HepG2 (cell line): ENCODE measurements around the gene CYB5A. TPM values are rescaled to one million over a fixed set of nuclear protein-coding genes. Genes with fewer than 3 reads are reported as not detected.

ENCODE experiments used
- ATAC-seq: fragments of 200-7000 bp; cut with Tn5 transposase; 3 replicates; pipeline ENCODE4 v1.9.1; 2020; ENCODE audit warnings: mild to moderate bottlenecking, moderate library complexity
- BruUV-seq: library from RNA; stranded (reverse); fragments of 400-500 nt; replicated peaks from 2 replicates; lab custom pipeline; 2021; lab: Mats Ljungman, UMichigan
- CTCF ChIA-PET: fragments of 300-600 bp; formaldehyde crosslinking; extraction: SDS; loops from one replicate; lab custom pipeline; 2021; ENCODE audit warnings: low total read pairs, inconsistent platforms, low intra/inter-chr PET ratio; lab: Yijun Ruan, JAX
- POLR2A ChIA-PET: fragments of 350-600 bp; sonication (Branson Sonifier 250); formaldehyde crosslinking; loops from one replicate; lab custom pipeline; 2020; ENCODE audit warnings: antibody characterized with exemption, inconsistent platforms; lab: Yijun Ruan, JAX
- DNase-seq: peaks from one replicate; pipeline ENCODE4 v3.0.0-alpha.2; 2015; ENCODE audit warnings: low spot score
- FAIRE-seq: peaks from 3 replicates; lab custom pipeline; 2011; peaks lifted over from hg19 to GRCh38; lab: Jason Lieb, UNC
- H2AFZ ChIP-seq: one replicate; pipeline ENCODE4 v1.6.1; 2011; ENCODE audit warnings: low read length, inconsistent platforms
- H3K27ac ChIP-seq: fragments of 300-600 bp; 3 replicates; pipeline ENCODE4 v1.8.0; 2011; ENCODE audit warnings: mixed run types, mild to moderate bottlenecking, mixed read lengths, low read length, inconsistent platforms; ENCODE audit not compliant: insufficient read depth; ENCODE audit errors: extremely low read length
- H3K27me3 ChIP-seq, 2 experiments: fragments of 200-600 bp in 1 of 2; 2 replicates in 1 of 2; 3 replicates in 1 of 2; pipeline versions ENCODE4 v1.6.0 to v1.8.0; 2011; ENCODE audit warnings: low read length in 2 of 2, mild to moderate bottlenecking in 2 of 2, moderate library complexity in 2 of 2, inconsistent platforms in 1 of 2; ENCODE audit not compliant: insufficient read depth in 2 of 2, control insufficient read depth in 1 of 2
- H3K36me3 ChIP-seq, 2 experiments: fragments of 200-600 bp in 1 of 2; replicated peaks in 1 of 2; 2 replicates in 1 of 2; 3 replicates in 1 of 2; pipeline versions ENCODE4 v1.5.1 to v1.8.0; 2011; ENCODE audit warnings: low read length in 2 of 2, inconsistent platforms in 1 of 2; ENCODE audit not compliant: insufficient read depth in 2 of 2, control insufficient read depth in 1 of 2
- H3K4me1 ChIP-seq: 2 replicates; pipeline ENCODE4 v1.5.1; 2012; ENCODE audit warnings: low read length, inconsistent platforms; ENCODE audit not compliant: insufficient read depth
- H3K4me2 ChIP-seq: 2 replicates; pipeline ENCODE4 v1.6.0; 2011; ENCODE audit warnings: low read depth, low read length, inconsistent platforms
- H3K4me3 ChIP-seq, 3 experiments: fragments of 200-600 bp in 1 of 3; sonication (generic), shearing (Covaris generic) in 1 of 3; replicated peaks in 1 of 3; 2 replicates each; pipeline ENCODE4 v1.5.1; 2011 to 2016; ENCODE audit warnings: low read length in 3 of 3, inconsistent platforms in 2 of 3, low read depth in 2 of 3, mild to moderate bottlenecking in 2 of 3, control low read depth in 1 of 3, mixed read lengths in 1 of 3; ENCODE audit not compliant: insufficient read depth in 1 of 3
- H3K79me2 ChIP-seq: one replicate; pipeline ENCODE4 v1.6.1; 2011; ENCODE audit warnings: low read length, inconsistent platforms; ENCODE audit not compliant: insufficient read depth
- H3K9ac ChIP-seq: 2 replicates; pipeline ENCODE4 v1.6.0; 2011; ENCODE audit warnings: mild to moderate bottlenecking, low read depth, low read length, inconsistent platforms; ENCODE audit not compliant: insufficient read depth
- H3K9me3 ChIP-seq: 2 replicates; pipeline ENCODE4 v1.5.1; 2012; ENCODE audit warnings: mild to moderate bottlenecking, low read length
- H4K20me1 ChIP-seq: 2 replicates; pipeline ENCODE4 v1.6.0; 2011; ENCODE audit warnings: inconsistent platforms, mild to moderate bottlenecking, low read length, moderate library complexity; ENCODE audit not compliant: insufficient read depth
- KLF15 ChIP-seq: sonication (generic); formaldehyde crosslinking; IDR thresholded peaks from 2 replicates; pipeline ENCODE4 v1.8.1; 2023; ENCODE audit warnings: borderline replicate concordance, mild to moderate bottlenecking, inconsistent platforms, missing genetic modification reagents, mixed read lengths
- MTF2 ChIP-seq: sonication (generic); formaldehyde crosslinking; IDR thresholded peaks from 2 replicates; pipeline ENCODE4 v1.5.0; 2020; ENCODE audit warnings: missing genetic modification reagents, borderline replicate concordance
- ZNF232 ChIP-seq: sonication (generic); formaldehyde crosslinking; IDR thresholded peaks from 2 replicates; pipeline ENCODE4 v1.4.0; 2020; ENCODE audit warnings: missing genetic modification reagents, borderline replicate concordance
- ZNF263 ChIP-seq: sonication (generic); formaldehyde crosslinking; IDR thresholded peaks from 2 replicates; pipeline ENCODE4 v1.4.0; 2020; ENCODE audit warnings: missing genetic modification reagents
- ZNF619 ChIP-seq: sonication (generic); formaldehyde crosslinking; IDR thresholded peaks from 2 replicates; pipeline ENCODE4 v1.4.0; 2020; ENCODE audit warnings: mild to moderate bottlenecking, missing genetic modification reagents
- WGBS: methylation state at CpG from one replicate; pipeline ENCODE4 v1.1.6; 2017; ENCODE audit warnings: low lambda C conversion rate; 5-methylcytosine and 5-hydroxymethylcytosine counted together
- in situ Hi-C: cut with HindIII; loops from 2 replicates; pipeline ENCODE4 v1.10.0; 2017; ENCODE audit warnings: low pct_unique_long_range_greater_than_20kb; ENCODE audit not compliant: extremely low pct_ligation_motif_present
- intact Hi-C: fragments of 100-400 bp; cut with micrococcal nuclease; formaldehyde crosslinking; loops from one replicate; pipeline ENCODE4 v1.10.0; 2022; ENCODE audit not compliant: unreplicated experiment
- polyA plus RNA-seq, 8 experiments: library from polyadenylated mRNA; depleted of rRNA in 3 of 8; stranded (reverse) in 7 of 8; unstranded in 1 of 8; fragments of >200 nt; fragmentation: Illumina TruSeq in 4 of 8; extraction: Trizol in 4 of 8; gene quantifications; 2 replicates each; pipeline versions ENCODE4 v1.2.1 to v1.2.3, GENCODE V29; 2011 to 2016; ENCODE audit warnings: low read depth in 4 of 8, missing spikeins in 1 of 8, mixed read lengths in 1 of 8; ENCODE audit not compliant: insufficient read depth in 1 of 8
- total RNA-seq, 5 experiments: library from RNA; depleted of rRNA; stranded (reverse); fragments of >200 nt; fragmentation: Illumina TruSeq; extraction: Trizol; gene quantifications; 2 replicates each; pipeline ENCODE4 v1.2.3, GENCODE V29; 2016; ENCODE audit warnings: low read depth in 1 of 5
- TF ChIP-seq, protein P1 (sequence below): sonication (generic); formaldehyde crosslinking; IDR thresholded peaks from 2 replicates; pipeline ENCODE4 v1.5.0; 2020; ENCODE audit warnings: mild to moderate bottlenecking, missing genetic modification reagents, moderate library complexity

CYB5A gene
- total and polyA plus RNA-seq, 2 of the 13 experiments (the other 11 are each of a cell fraction or from before 2014, with no cell fraction given) = 215 to 356 TPM

- Histone ChIP-seq H3K79me2 (no peaks in the 10 kb centered on the region), H3K9ac (peak overlapping the region; percentile 17; the same call in 1 of the 2 replicates), H3K36me3 (no peaks in the 10 kb centered on the region), H3K4me3 (no peak overlapping the region), H3K4me1 (peaks cover 21% of the 10 kb centered on the region), H3K27ac (no peak overlapping the region), H4K20me1 (no peaks in the 10 kb centered on the region), H3K9me3 (no peaks in the 10 kb centered on the region), H2AFZ (peak overlapping the region; percentile 66), H3K27me3 (no peaks in the 10 kb centered on the region; a peak in 1 of 5 replicates)
- POLR2A ChIA-PET = no interaction called here
- DNase-seq = no peak
- in situ Hi-C loops = no loop called here
- intact Hi-C loops = no loop called here
- TF ChIP-seq ZNF263 (no peak), ZNF232 (CRISPR knock-in tag) (no peak), MTF2 (no peak), ZNF619 (no peak), KLF15 (CRISPR knock-in tag) (no peak)
- TF ChIP-seq, protein P1, sequence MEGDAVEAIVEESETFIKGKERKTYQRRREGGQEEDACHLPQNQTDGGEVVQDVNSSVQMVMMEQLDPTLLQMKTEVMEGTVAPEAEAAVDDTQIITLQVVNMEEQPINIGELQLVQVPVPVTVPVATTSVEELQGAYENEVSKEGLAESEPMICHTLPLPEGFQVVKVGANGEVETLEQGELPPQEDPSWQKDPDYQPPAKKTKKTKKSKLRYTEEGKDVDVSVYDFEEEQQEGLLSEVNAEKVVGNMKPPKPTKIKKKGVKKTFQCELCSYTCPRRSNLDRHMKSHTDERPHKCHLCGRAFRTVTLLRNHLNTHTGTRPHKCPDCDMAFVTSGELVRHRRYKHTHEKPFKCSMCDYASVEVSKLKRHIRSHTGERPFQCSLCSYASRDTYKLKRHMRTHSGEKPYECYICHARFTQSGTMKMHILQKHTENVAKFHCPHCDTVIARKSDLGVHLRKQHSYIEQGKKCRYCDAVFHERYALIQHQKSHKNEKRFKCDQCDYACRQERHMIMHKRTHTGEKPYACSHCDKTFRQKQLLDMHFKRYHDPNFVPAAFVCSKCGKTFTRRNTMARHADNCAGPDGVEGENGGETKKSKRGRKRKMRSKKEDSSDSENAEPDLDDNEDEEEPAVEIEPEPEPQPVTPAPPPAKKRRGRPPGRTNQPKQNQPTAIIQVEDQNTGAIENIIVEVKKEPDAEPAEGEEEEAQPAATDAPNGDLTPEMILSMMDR = 0 out of 2 replicates have a peak, but pooled peaks have one; percentile 8
- TF ChIP-seq, all 625 proteins: peak for 1
- ATAC-seq = peak; percentile 60; the same call in 2 of the 3 replicates
- H3K4me2 ChIP-seq = no peak overlapping the region
- CTCF ChIA-PET = no interaction called here
- no TSS peak for BruUV-seq
- FAIRE-seq = peak; percentile 67
- 67% methylated on average over 2 of the region's 2 CpGs for WGBS
Measured at GRCh38 chr18:74326231-74326630, 34.5 kb upstream of the CYB5A start.
